Stimulated activated memory B cell treated with anti-CD40 and anti-IgM and Interleukin-4, amounts not matched to agents 10 μg/mL and 1 μg/mL and 100 μg/mL, for 72 hours (primary cell): ENCODE data around the gene PHRF1.
A peak's percentile ranks its signal among the peaks of the same experiment; 100 is the strongest.

ENCODE experiments used
- ATAC-seq: fragments of 150-1000 bp; cut with Tn5 transposase; 2 replicates; pipeline ENCODE4 v1.10.0; 2021
- H3K27ac Mint-ChIP-seq: one replicate; pipeline ENCODE4 v1.8.0; 2022; ENCODE audit warnings: mild to moderate bottlenecking, mixed read lengths
- H3K27me3 Mint-ChIP-seq: one replicate; pipeline ENCODE4 v1.8.0; 2022; ENCODE audit warnings: mixed read lengths
- H3K36me3 Mint-ChIP-seq: one replicate; pipeline ENCODE4 v1.8.0; 2022; ENCODE audit warnings: mixed read lengths
- H3K4me1 Mint-ChIP-seq: one replicate; pipeline ENCODE4 v1.8.0; 2022; ENCODE audit warnings: mixed read lengths
- H3K4me3 Mint-ChIP-seq: one replicate; pipeline ENCODE4 v1.8.0; 2022; ENCODE audit warnings: mild to moderate bottlenecking, moderate library complexity, mixed read lengths
- H3K9me3 Mint-ChIP-seq: one replicate; pipeline ENCODE4 v1.8.0; 2022; ENCODE audit warnings: mixed read lengths

Gene PHRF1

DNA sequence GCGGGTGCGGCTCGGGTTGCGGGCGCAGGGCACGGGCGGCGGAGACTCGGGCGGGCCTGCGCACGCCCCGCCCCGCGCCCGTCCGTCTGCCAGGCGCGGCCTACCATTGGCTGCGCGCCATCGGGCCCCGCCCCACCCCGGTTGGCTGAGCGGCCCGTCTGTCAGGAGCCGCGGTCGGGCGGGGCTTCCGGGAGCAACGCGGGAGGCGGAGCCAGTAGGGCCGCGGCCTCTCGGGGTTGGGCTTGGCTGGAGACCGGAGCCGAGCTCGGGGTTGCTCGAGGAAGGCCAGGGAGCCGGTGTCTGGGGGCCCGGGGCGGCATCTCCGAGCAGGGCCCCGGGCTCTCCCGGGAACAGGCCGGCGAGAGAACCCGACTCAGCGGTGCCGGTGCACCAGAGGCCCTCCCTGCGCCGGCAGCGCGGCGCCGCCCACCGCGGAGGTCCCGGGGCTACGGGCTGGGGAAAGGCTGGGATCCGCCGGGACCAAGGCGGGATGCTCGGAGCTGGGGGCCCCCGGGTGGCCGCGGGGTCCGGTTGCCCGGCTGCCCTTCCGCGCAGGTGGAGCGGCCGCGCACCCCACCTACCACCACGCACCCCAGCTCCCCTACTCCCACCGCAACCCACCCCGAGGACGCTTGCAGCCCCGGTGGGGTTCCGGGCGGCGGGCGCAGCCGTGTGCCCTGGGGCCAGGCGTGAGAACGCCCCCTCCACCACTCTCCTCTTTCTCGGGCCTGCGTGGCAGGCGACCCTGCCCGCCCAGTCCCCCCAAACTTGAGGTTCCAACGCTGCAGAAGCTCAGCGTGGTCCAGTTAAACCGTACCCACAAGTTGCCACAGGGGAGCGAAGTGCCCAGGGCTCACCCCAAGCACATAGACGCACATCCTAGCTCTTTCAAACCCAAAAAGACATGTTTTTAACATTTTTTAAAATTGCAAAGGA is 40.5 kb upstream of the PHRF1 start, which contains the start of gene HRAS:
TSS of gene HRAS (minus strand) at position 58 of the 936 bp plus-strand sequence.
- Mint-ChIP-seq H3K9me3 (no peaks in the 10 kb centered on the region), H3K4me1 (peaks cover 43% of the 10 kb centered on the region)

GRCh38 chr11:536841-537621 is 39.2 kb upstream of the PHRF1 start, which contains the start of gene LRRC56:
LRRC56 (plus strand) TSS chr11:537527; CDS start chr11:540685, 3,158 bp downstream.
- H3K9me3 Mint-ChIP-seq, result no peaks in the 10 kb centered on the region
- peaks cover 6% of the 10 kb centered on the region for H3K36me3 Mint-ChIP-seq
- peak; percentile 67 for ATAC-seq
- H3K4me1 Mint-ChIP-seq, result peaks cover 41% of the 10 kb centered on the region
- peak within 1 kb of the TSS; percentile 97 for H3K4me3 Mint-ChIP-seq
- H3K27ac Mint-ChIP-seq, result peak within 1 kb of the TSS; percentile 97
- H3K27me3 Mint-ChIP-seq, result no peaks in the 10 kb centered on the region

More for the DNA sequence above, 40.5 kb upstream of the PHRF1 start, which contains the start of gene HRAS:
- Mint-ChIP-seq H3K36me3 (peaks cover 9% of the 10 kb centered on the region), H3K27ac (peak within 1 kb of the TSS; percentile 97), H3K27me3 (no peaks in the 10 kb centered on the region), H3K4me3 (peak within 1 kb of the TSS; percentile 97)
- ATAC-seq, result peak; percentile 89

GRCh38 chr11:537622-538430 is 38.4 kb upstream of the PHRF1 start:
- ATAC-seq, result no peak

DNA sequence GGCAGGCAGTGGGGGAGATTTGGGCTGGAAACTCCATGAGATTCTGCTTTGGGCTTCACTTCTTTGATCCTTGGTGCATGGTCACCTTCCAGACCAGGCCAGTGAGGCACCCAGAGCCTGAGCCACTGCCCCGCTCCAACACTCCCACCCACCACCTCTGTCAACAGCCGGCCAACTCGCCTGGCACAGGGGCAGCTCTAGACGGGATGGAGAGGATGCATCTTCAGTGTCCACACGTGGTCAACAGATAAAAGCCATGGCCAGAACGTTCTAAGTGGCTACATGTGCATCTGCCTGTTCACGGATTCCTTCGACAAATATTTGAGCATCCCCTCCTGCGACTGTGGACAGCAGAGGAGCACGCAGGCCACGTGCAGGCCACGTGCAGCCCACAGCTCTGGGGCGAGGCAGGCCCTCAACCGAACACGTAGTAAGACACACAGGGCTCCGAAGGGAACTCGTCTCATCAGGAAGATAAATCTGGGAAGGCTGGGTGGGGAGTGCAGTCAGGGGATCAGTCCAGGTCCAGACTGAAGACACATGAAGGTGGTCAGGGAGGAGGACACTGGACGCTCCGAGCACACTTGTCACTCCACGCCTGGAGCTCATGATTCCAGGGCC is 37.7 kb upstream of the PHRF1 start:
- H3K27ac Mint-ChIP-seq, result no peak overlapping the region
- no peaks in the 10 kb centered on the region for H3K27me3 Mint-ChIP-seq
- H3K4me3 Mint-ChIP-seq, result no peak overlapping the region
- no peaks in the 10 kb centered on the region for H3K36me3 Mint-ChIP-seq
- no peak for ATAC-seq
- H3K4me1 Mint-ChIP-seq, result peaks cover 36% of the 10 kb centered on the region
- H3K9me3 Mint-ChIP-seq, result no peaks in the 10 kb centered on the region

More at GRCh38 chr11:537622-538430, 38.4 kb upstream of the PHRF1 start:
- peak overlapping the region; percentile 97 for H3K4me3 Mint-ChIP-seq
- peaks cover 36% of the 10 kb centered on the region for H3K4me1 Mint-ChIP-seq
- H3K36me3 Mint-ChIP-seq, result no peaks in the 10 kb centered on the region
- H3K27ac Mint-ChIP-seq, result peak overlapping the region; percentile 97
- H3K9me3 Mint-ChIP-seq, result no peaks in the 10 kb centered on the region
- H3K27me3 Mint-ChIP-seq, result no peaks in the 10 kb centered on the region

DNA sequence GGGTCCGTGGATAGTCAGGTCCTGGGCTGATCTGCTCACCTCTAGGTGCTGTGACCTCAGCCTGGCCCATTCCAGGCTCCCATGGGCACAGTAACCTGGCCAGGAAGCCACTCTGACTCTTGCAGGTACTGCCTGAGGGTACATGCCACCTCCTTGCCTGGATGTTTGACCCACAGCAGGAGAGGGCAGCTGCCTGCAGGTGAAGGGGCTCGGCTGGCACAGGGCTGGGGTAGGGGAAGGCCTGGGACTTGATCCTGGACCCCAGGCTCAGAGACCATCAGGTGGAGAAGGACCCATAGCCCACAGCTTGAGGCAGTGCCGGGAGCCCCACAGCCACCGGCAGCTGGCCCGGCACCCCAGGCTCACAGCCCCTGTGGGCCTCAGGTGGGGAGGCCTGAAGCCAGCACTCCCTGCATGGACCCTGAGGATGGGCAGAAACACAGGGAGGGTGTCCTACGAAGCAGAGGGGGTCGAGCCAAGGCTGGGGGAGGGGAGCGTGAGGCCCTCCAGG is 36.2 kb upstream of the PHRF1 start:
- H3K27me3 Mint-ChIP-seq, result no peaks in the 10 kb centered on the region
- no peak overlapping the region for H3K4me3 Mint-ChIP-seq
- no peaks in the 10 kb centered on the region for H3K9me3 Mint-ChIP-seq
- H3K27ac Mint-ChIP-seq, result no peak overlapping the region
- no peak for ATAC-seq
- H3K4me1 Mint-ChIP-seq, result peaks cover 26% of the 10 kb centered on the region
- no peaks in the 10 kb centered on the region for H3K36me3 Mint-ChIP-seq

DNA sequence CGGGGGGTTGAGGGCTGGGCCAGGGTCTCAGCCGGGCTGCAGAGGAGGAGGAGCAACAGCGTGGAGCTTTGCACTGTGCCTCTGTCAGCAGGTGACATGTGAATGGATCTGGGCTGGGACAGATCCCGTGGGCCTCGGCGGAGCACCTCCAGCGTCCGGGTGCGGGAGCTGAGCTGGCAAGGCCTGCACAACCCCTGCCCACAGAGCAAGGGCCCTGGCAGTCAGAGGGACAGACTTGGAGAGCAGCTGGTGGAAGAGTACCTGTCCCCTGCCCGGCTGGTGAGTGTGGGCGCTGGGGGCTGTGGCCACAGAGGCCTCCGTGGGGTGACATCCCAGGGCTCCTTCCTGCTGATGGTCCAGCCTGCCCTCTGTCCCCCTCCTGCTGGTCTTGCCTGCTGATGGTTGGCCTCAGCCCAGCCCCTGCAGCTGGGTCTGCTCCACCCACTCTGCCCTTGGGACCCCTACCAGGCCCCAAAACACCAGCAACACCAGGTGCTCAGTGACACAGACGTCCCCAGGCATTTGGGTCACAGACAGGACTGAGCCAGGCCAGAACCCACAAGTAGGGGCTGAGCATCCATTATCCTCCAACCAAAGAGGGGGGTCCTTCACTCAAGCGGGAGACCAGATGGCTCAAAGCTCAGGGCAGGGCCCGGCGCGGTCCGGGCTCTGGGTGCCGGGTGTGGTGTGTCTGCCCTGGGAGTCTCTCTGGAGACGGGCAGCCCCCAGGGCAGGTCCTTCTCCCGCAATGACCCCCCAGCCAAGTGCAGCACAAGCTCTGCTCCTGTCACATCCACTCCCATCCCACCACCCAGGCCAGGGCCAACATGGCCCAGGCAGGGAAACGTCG is 35.5 kb upstream of the PHRF1 start:
- no peak for ATAC-seq
- H3K4me3 Mint-ChIP-seq, result peak overlapping the region; percentile 38
- peaks cover 26% of the 10 kb centered on the region for H3K4me1 Mint-ChIP-seq
- H3K27me3 Mint-ChIP-seq, result no peaks in the 10 kb centered on the region
- H3K27ac Mint-ChIP-seq, result no peak overlapping the region
- H3K36me3 Mint-ChIP-seq, result no peaks in the 10 kb centered on the region
- no peaks in the 10 kb centered on the region for H3K9me3 Mint-ChIP-seq

DNA sequence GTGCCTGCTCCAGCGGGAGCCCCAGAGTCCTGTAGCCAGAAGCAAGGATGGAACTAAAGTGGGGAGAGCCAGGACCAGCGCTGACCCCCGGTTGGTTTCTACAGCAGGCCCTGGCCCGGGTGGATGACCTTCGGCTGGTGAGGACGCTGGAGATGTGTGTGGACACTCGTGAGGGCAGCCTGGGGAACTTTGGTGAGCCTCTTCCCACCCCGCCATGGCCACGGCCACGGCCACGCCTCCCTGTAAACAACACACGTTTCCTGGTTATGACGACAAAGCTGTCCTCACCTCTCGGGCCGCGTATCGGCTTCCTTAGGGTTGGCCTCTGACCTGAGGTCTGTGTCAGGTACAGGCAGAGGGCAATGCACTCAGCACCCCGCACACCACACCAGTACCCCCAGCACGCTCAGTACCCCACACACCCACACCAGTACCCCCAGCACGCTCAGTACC is 34.8 kb upstream of the PHRF1 start:
- H3K36me3 Mint-ChIP-seq, result no peaks in the 10 kb centered on the region
- no peak for ATAC-seq
- no peaks in the 10 kb centered on the region for H3K27me3 Mint-ChIP-seq

DNA sequence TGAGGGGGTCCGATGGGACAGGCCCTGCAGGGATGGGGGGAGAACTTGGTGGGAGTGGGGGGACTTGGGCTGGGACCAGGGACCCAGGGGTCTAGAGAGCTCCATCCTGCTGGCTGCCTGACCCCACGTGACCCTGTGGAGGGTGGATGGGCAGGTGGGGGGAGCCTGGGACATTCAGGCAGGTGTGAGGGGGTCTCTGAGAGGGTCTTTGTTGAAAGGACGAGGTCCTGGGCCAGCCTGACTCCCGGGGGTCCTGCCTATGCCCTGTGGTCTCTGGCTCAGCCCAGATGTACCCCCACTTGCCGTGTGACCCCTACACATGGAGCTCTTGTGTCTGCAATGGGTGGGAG is 31.5 kb upstream of the PHRF1 start:
- Mint-ChIP-seq H3K27me3 (no peaks in the 10 kb centered on the region), H3K27ac (no peak overlapping the region), H3K36me3 (no peaks in the 10 kb centered on the region), H3K4me3 (no peak overlapping the region), H3K9me3 (no peaks in the 10 kb centered on the region), H3K4me1 (peaks cover 10% of the 10 kb centered on the region)
- ATAC-seq, result no peak

More for the DNA sequence above, 34.8 kb upstream of the PHRF1 start:
- H3K4me1 Mint-ChIP-seq, result peaks cover 21% of the 10 kb centered on the region
- no peak overlapping the region for H3K4me3 Mint-ChIP-seq
- H3K27ac Mint-ChIP-seq, result no peak overlapping the region
- no peaks in the 10 kb centered on the region for H3K9me3 Mint-ChIP-seq

- no peak for ATAC-seq
- Mint-ChIP-seq H3K4me3 (no peak overlapping the region), H3K4me1 (peaks cover 10% of the 10 kb centered on the region), H3K36me3 (no peaks in the 10 kb centered on the region), H3K9me3 (no peaks in the 10 kb centered on the region), H3K27me3 (no peaks in the 10 kb centered on the region), H3K27ac (no peak overlapping the region)
Measured at GRCh38 chr11:545171-545570, 31.1 kb upstream of the PHRF1 start.

- H3K4me3 Mint-ChIP-seq, result peak overlapping the region; percentile 16
- no peaks in the 10 kb centered on the region for H3K27me3 Mint-ChIP-seq
- H3K27ac Mint-ChIP-seq, result no peak overlapping the region
- H3K4me1 Mint-ChIP-seq, result peaks cover 10% of the 10 kb centered on the region
- H3K9me3 Mint-ChIP-seq, result no peaks in the 10 kb centered on the region
- no peaks in the 10 kb centered on the region for H3K36me3 Mint-ChIP-seq
- ATAC-seq, result peak; percentile 51
Measured at GRCh38 chr11:548700-549603, 27.3 kb upstream of the PHRF1 start.

GRCh38 chr11:550021-550745 is 26.1 kb upstream of the PHRF1 start:
- H3K4me1 Mint-ChIP-seq, result peaks cover 10% of the 10 kb centered on the region
- no peak for ATAC-seq
- no peak overlapping the region for H3K4me3 Mint-ChIP-seq
- no peaks in the 10 kb centered on the region for H3K36me3 Mint-ChIP-seq
- no peak overlapping the region for H3K27ac Mint-ChIP-seq
- H3K27me3 Mint-ChIP-seq, result no peaks in the 10 kb centered on the region
- H3K9me3 Mint-ChIP-seq, result no peaks in the 10 kb centered on the region

GRCh38 chr11:550746-551085 is 25.6 kb upstream of the PHRF1 start:
- Mint-ChIP-seq H3K36me3 (no peaks in the 10 kb centered on the region), H3K27me3 (no peaks in the 10 kb centered on the region), H3K9me3 (no peaks in the 10 kb centered on the region), H3K4me3 (no peak overlapping the region), H3K4me1 (peaks cover 10% of the 10 kb centered on the region), H3K27ac (no peak overlapping the region)
- no peak for ATAC-seq
